GM21576 (cell line): Measurements from ENCODE around the gene C15orf61.

ENCODE experiments used
- ATAC-seq: cut with Tn5 transposase; IDR thresholded peaks from one replicate; pipeline ENCODE4 v1.9.1; 2021; ENCODE audit warnings: mild to moderate bottlenecking, moderate library complexity; ENCODE audit not compliant: unreplicated experiment

Gene C15orf61

GRCh38 chr15:67512933-67513714, 7.8 kb upstream of the C15orf61 start:
- ATAC-seq: no peak

GRCh38 chr15:67515090-67515489, 5.8 kb upstream of the C15orf61 start:
- ATAC-seq: no peak

- ATAC-seq: no peak
Measured at GRCh38 chr15:67515557-67515956, 5.4 kb upstream of the C15orf61 start.

- no peak for ATAC-seq
Measured at GRCh38 chr15:67520321-67521028, 456 bp upstream of the C15orf61 start.

GRCh38 chr15:67521783-67522568, 1.0 kb downstream of the C15orf61 start:
- ATAC-seq: no peak

GRCh38 chr15:67523330-67523729, 2.4 kb downstream of the C15orf61 start:
- ATAC-seq: no peak

- no peak for ATAC-seq
Measured at GRCh38 chr15:67524235-67524634, 3.3 kb downstream of the C15orf61 start.

- ATAC-seq: no peak
Measured at GRCh38 chr15:67528513-67528912, 7.6 kb downstream of the C15orf61 start.

- no peak for ATAC-seq
Measured at GRCh38 chr15:67531379-67531914, 10.5 kb downstream of the C15orf61 start.

GRCh38 chr15:67533873-67534272, 12.9 kb downstream of the C15orf61 start:
- ATAC-seq: no peak

- ATAC-seq: no peak
Measured at GRCh38 chr15:67534360-67534759, 13.4 kb downstream of the C15orf61 start.

- ATAC-seq: no peak
Measured at GRCh38 chr15:67537771-67538170, 16.8 kb downstream of the C15orf61 start.

GRCh38 chr15:67542420-67543347, 21.8 kb downstream of the C15orf61 start, which contains the start of gene MAP2K5:
Gene MAP2K5 (plus strand): TSS chr15:67542703. CDS start chr15:67543336, 633 bp downstream.
- no peak for ATAC-seq

- no peak for ATAC-seq
Measured at GRCh38 chr15:67543348-67543718, 22.4 kb downstream of the C15orf61 start.

GRCh38 chr15:67544475-67544874, 23.5 kb downstream of the C15orf61 start:
- no peak for ATAC-seq

GRCh38 chr15:67545864-67546263, 24.9 kb downstream of the C15orf61 start:
- no peak for ATAC-seq

- ATAC-seq: no peak
Measured at GRCh38 chr15:67547064-67547463, 26.1 kb downstream of the C15orf61 start.

GRCh38 chr15:67547836-67548235, 26.9 kb downstream of the C15orf61 start:
- no peak for ATAC-seq

GRCh38 chr15:67548236-67548852, 27.4 kb downstream of the C15orf61 start:
- ATAC-seq: no peak
